Measurements from ENCODE around the gene RPL41.
A peak's percentile ranks its signal among the peaks of the same experiment; 100 is the strongest.
"Not testable (repeated sequence)": the region's sequence is repeated elsewhere in the genome, so short reads cannot be mapped to it uniquely, and the experiment has no call there.

Gene RPL41

DNA sequence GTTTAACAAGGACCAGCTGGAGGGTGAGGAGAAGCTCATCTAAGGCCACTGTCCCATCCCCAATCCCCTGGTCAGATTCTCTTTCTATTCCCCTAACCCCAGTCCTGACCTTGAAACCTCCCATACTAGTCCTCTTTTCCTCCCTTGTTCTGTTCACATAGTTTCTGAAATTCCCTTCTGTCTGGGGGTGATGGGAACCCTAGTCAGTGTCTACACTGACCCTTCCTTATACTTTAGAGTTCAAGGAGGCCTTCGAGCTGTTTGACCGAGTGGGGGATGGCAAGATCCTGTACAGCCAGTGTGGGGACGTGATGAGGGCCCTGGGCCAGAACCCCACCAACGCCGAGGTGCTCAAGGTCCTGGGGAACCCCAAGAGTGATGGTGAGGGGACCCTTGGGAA lies 38.4 kb downstream of the RPL41 start:
- DNase-seq (ENCODE audit: low read depth): no peak

DNA sequence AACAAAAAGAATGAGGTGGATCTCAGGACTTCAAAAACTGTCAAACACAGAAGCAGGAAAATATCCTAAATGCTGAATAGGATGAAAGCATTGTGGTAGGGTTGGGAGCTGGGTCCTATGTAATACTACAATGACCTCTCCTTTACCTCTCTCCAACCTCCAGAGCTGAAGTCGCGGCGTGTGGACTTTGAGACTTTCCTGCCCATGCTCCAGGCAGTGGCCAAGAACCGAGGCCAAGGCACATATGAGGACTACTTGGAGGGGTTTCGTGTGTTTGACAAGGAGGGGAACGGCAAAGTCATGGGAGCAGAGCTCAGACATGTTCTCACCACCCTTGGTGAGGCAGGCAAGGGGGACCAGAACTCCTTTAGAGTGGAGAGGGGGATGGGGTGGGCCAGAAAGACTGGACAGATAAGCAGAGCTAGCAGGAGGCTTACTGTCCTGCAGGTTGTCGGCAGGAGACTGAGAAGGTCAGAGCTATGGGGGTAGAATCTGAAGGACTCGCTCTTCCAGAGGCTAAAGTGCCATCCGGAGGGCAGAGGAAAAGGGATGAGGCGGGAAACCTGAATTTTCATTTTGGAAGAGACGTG lies 38.9 kb downstream of the RPL41 start:
- no peak for DNase-seq (ENCODE audit: low read depth)

DNA sequence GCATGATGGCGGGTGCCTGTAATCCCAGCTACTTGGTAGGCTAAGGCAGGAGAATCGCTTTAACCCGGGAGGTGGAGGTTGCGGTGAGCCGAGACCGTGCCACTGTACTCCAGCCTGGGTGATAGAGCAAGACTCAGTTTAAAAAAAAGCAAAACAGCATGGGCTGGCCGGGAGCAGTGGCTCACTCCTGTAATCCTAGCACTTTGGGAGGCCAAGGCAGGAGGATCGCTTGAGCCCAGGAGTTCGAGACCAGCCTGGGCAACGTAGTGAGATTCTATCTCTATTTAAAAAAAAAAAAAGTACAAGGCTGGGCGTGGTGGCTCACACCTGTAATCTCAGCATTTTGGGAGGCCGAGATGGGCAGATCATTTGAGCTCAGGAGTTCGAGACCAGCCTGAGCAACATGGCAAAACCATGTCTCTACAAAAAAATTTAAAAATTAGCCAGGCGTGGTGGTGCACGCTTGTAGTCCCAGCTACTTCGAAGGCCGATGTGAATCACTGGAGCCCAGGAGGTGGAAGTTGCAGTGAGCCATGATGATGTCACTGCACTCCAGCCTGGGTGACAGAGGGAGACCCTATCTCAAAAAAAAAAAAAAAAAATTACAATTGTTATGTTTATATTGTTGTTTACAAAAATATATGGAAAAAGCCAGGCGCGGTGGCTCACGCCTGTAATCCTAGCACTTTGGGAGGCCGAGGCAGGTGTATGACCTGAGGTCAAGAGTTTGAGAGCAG lies 40.2 kb downstream of the RPL41 start:
- DNase-seq (ENCODE audit: low read depth): not testable (repeated sequence)

DNA sequence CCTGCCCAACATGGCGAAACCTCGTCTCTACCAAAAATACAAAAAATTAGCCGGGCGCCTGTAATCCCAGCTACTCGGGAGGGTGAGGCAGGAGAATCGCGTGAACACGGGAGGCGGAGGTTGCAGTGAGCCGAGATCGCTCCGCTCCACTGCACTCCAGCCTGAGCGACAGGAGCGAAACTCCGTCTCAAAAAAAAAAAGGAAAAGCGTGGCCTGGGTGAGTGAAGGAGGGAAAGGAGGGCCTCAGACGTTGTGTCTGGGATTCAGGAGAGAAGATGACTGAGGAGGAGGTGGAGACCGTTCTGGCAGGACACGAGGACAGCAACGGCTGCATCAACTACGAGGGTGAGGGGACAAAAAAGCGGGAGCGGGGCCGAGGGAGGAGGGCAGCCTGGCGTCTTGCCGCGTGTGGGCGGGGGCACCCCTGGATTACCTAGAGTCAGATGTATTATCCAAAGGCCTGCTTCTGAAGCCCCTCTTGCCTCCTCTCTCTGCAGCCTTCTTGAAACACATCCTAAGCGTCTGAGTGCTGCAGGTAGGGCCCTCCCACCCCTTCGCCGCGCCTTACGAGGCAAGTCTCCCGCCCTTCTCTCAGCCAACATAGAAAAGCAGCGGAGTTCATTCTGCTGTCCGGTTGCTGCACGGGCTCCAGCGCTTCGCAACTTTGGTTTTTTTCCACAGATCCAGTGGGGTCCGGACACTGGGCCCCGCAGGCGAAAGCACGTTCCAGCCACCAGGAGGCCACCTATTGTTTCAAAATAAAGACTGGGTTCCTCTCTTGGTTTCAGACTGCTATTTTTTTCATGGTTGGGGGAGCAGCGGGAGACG lies 41.0 kb downstream of the RPL41 start:
- peak; percentile 22 for DNase-seq (ENCODE audit: low read depth)

DNA sequence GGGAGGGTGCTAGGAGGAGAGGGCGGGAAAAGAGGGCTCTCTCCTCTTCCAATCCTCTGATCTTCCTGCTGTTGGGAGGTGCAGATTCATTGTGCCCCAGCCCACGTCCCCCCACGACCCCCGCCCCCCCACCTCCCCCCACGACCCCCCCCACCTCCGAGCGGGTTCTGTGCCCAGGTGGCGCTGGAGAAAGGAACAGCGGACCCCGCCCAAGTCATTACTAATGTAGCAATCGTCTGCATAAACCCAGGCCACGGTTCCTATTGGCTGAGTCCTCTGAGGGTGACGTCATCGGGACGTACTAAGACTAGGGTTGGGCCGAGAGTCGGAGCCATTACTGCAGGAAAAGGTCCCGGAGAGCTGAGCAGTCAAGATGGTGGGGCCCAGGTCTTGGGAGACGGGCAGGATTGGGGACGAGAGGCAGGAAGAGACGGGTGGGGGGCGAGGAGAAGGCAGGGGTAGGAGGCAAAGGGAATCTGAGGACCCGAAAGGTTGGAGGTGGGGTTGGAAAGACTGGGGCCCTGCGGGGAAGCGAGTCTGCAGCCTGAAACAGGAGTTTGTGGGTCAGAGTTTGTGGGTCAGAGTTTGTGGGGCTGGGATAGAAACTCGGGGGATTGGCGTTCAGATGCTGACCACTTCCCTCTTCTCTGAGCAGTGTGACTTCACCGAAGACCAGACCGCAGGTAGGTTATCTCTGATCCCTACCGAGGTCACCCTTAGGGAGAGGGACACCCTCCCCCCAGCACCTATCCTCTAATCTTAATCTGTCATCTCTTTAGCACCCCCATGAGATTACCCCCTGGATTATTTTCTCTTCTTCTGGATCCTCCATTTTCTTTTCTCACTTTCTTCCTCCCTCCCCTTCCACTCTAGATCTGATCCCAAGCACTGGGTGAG lies 41.8 kb downstream of the RPL41 start, which contains the start of gene MYL6:
Gene MYL6, plus strand, starts transcription at position 331 of the 897 bp plus-strand sequence. Its CDS starts 43 bp downstream, at position 374.
- DNase-seq (ENCODE audit: low read depth): peak; percentile 86

DNA sequence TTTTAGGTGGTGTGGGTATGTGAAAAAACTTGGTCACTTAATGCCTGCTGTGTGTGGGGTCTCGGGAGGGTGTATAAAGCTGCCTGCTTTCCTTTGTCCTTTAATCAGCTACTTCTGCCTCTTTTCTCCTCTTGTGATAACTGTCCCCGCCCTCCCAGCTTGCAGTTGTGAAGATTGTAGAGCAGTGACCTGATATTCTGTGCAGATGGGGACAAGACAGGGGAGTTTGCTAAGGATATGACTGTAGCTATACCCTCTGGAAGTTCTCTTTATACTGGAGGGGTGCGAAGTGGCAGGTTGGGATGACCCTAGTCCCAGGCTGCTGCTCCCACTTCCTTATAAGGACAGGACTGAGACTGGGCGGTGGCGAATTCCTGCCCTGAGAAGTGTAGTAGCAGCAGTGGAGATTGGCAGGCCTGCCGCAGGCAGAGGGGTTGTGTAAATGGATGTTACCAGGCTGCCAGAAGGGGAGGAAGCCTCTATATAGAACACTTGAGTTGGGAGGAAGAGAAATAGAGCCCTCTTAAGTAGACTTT lies 42.6 kb downstream of the RPL41 start:
- no peak for DNase-seq (ENCODE audit: low read depth)

DNA sequence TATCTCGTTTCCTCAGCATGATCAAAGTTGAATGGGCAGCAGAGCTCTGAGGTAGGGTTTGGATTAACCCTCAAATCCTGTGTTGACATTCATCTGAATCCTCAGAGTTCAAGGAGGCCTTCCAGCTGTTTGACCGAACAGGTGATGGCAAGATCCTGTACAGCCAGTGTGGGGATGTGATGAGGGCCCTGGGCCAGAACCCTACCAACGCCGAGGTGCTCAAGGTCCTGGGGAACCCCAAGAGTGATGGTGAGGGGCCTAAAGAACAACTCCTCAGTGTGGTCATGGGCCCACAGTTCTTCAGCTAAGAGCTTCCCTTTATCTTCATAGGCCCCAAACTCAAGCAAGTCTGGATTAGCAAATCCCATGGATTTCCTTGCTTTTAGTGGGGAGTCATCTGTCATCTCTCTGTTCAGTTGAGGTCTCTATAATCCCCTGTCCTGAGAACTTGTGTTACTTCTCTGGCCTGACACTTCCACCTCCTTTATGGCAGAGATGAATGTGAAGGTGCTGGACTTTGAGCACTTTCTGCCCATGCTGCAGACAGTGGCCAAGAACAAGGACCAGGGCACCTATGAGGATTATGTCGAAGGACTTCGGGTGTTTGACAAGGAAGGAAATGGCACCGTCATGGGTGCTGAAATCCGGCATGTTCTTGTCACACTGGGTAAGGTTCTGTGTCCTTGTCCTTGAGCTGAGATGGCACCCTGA lies 43.2 kb downstream of the RPL41 start:
- no peak for DNase-seq (ENCODE audit: low read depth)

DNA sequence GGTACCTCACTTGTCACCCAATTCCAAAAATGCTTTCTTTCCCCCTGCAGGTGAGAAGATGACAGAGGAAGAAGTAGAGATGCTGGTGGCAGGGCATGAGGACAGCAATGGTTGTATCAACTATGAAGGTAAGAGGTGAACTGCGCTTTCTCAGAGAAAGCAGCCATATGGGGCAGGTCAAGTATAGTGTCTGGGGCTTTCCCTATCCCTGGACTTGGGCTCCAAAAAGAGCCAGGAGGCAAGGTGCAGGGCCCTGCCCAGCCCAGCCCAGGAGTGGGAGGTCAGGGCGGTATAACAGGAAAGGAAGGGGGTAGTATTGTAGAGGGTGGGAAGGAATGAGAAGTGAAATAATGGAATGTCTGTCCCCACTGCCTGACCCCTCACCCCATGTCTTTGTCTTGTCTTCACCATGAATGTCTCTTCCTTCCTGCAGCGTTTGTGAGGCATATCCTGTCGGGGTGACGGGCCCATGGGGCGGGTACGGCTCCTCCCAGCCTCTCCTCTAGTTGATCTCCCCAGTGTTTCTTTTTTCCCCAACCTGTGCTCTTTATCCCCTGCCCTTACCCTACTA lies 43.8 kb downstream of the RPL41 start:
- DNase-seq (ENCODE audit: low read depth): peak; percentile 47

DNA sequence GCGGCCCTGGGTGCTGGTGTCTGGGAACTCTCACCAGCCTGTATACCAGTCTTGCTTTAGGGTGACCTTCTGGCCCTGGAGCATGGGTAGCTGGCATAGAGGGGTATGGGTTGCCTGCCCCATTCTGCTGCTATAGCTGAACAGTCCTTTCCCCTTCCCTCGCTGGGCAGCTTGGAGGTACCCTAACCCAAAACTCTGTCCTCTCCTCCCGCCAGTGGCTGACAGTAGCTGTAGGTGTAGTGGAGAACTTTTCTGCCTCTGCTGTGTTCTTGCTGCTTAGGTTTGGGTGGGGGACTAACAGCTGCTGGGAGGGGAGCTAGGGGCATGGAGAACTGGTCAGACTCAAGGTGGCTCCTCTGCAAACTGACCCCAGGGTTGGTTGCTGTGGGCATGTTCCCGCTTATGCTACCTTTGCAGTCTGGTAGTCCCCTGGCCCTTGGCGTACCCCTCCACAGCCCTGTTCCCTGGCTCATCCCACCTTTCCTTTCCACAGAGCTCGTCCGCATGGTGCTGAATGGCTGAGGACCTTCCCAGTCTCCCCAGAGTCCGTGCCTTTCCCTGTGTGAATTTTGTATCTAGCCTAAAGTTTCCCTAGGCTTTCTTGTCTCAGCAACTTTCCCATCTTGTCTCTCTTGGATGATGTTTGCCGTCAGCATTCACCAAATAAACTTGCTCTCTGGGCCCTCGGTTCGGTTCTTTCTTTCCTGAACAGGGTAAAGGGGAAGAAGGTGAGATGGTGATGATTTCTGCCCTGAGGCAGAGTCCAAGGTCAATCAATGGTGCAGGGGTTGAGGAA lies 44.7 kb downstream of the RPL41 start:
- DNase-seq (ENCODE audit: low read depth): no peak

DNA sequence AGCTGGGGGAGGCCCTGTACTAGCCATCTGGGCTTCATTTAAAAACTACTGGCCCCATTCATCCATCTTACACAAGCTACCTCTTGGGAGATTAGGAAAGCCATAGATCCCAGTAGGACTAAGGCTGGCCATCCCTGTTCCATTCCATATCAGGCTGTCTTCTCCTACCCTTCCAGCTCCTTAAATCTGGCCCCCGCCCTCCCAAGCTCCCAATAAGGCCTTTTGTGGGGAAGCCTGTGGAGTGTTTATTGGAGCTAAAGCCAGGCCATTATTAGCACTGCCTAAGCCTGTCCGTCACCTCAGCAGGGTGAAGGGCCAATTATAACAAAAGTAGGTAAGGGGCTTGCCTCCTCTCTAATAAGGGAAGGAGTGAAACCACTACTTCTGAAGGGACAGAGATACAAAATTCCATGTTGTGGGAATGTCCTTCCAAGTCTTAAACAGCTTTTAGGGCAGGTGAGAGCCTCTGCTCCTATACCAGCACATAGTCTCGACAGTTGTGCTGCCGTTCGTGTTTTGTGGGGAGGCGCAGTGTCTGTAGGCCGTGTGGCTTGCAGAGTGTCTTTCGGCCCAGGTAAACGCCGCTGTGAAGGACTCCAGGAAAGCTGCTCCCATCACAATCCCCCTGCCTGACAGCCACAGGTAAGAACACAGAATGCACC lies 45.4 kb downstream of the RPL41 start:
- DNase-seq (ENCODE audit: low read depth): no peak

DNA sequence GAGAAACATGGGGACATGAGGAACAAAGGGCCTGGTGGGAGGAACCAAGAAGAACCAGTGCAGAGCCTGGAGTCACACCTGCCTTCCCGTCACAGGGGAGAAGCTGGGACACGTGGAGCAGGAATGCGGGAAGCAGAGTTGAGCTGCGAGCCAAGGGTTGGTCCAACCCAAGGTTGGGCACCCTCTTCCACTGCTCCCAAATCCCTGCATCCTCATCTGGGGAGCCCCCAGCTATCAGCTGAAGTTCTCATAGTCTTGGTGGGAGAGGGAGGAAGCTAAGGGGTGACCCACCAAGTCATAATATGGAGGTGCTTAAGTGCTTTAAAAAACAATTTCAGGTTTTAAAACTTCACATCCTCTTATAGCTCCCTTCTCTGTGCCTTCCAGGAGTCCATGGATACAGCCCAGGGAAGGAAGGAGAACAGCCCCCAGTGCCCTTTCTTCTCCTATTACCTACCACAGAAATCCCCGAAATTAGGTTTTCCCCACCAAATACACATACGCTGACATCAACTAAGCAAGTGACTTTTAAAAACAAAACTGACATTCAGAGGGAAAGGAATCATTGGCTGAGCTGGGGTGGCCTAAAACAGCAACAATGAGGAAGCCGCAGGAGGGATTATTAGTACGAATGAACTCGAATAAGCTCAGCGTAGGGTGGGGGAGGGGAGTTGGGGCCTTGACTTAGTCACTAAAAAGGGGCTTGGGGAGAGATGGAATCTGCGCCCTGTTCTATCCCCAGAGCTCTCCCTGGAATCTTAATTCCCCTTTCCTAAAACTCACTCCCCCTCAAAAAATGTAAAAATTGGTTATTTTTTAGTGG lies 46.2 kb downstream of the RPL41 start:
- no peak for DNase-seq (ENCODE audit: low read depth)

DNA sequence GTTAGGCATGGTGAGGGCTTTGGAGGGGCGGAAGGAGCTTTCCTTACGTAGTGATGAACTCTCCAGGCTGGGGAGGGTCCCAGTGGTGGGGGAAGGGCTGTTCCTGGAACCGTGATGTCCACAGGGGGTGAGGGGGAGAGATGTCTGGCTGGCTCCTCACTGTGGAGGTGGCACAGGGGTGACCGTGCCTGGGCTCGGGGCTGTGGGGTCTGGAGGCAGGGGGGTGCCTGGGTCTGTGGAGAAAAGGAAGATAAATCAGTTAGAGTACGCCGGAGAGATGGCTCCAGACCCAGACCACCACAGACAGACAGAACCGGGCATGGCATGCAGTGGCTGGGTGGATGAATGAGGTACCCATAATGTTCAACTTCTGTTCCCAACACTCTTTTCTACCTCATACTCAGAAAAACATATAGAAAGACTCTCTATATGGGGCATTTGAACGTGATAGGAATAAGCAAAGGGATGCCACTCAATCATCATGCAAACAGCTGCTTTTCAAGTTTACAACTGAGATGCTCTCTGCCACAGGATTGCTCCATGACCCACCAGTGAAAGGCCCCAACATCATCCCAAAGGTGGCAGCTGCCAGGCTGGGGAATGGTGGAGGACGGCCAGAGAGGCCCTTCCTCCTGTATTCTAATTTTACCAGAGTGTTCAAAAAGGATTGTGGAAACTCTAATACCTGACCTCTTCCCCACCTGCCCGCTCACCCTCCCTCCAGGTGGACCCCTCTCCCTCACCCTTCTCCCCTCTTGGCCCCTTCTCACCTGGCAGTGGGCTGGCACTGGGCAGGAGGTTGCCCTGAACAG lies 47.3 kb downstream of the RPL41 start:
- no peak for DNase-seq (ENCODE audit: low read depth)

DNA sequence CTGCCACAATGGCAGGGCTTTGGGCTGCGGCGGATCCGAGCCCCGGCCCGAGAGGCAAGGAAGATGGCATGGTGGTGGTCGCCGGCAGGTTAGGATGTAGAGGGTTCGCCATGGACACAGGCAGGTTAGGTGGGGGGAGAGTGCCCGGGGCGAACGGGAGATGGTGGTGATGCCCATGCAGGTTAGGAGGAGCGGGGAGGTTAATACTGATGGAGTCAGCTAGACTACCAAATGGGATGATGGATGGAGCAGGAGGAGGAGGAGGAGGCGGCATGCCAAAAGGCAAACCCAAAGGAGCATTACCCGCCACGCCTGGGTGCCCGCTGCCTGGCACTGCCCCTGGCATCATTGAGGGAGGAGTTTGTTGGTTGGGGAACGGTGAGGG lies 47.9 kb downstream of the RPL41 start:
- no peak for DNase-seq (ENCODE audit: low read depth)

DNA sequence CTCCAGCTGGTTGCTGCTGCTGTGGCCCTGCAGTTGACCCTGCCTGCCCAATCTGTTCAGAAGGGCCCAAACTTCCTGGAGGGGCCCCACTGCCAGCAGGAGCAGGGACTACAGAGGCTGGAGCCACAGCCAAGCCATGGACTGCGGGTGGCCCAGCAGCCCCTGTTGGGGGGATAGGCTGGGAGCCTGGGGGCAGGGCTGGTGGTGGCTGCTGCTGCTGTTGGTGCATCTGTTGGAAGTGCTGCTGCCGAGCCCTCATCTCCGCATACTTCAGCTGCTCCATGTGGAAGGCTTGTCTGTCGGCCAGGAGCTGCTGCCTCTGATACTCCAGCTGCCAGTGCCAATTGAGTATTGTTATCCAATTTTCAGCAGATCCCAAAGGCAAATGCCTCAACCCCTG lies 48.9 kb downstream of the RPL41 start:
- no peak for DNase-seq (ENCODE audit: low read depth)

All from activated gamma-delta T cell treated with anti-CD3 and anti-CD28 coated beads, Interleukin-2, amount 50 U/mL, for 16 hours (primary cell).